Measurements from ENCODE around the gene NCKAP5.
"Not testable (repeated sequence)": the region's sequence is repeated elsewhere in the genome, so short reads cannot be mapped to it uniquely, and the experiment has no call there.

The NCKAP5 gene

DNA sequence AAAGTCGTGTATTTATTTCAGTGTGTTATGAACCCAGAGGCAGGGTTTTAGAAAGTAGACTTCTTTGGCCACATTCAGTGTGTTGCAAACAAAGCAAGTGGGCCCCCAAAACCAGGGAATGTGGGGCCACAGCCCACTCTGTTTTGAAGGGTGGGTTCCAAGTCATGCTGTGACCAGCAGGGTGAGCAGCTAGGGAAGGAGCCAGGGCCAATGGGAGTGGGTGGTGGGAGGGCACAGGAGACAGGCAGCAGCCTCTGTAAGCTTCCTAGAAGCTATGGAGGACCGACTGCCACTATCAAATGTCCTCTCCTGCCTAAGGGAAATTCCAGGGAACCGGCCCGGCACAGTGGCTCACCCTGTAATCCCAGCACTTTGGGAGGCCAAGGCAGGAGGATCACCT, 847.9 kb downstream of the NCKAP5 start:
- DNase-seq (ENCODE audit: low read depth): no peak
- TF ChIP-seq, protein P1, sequence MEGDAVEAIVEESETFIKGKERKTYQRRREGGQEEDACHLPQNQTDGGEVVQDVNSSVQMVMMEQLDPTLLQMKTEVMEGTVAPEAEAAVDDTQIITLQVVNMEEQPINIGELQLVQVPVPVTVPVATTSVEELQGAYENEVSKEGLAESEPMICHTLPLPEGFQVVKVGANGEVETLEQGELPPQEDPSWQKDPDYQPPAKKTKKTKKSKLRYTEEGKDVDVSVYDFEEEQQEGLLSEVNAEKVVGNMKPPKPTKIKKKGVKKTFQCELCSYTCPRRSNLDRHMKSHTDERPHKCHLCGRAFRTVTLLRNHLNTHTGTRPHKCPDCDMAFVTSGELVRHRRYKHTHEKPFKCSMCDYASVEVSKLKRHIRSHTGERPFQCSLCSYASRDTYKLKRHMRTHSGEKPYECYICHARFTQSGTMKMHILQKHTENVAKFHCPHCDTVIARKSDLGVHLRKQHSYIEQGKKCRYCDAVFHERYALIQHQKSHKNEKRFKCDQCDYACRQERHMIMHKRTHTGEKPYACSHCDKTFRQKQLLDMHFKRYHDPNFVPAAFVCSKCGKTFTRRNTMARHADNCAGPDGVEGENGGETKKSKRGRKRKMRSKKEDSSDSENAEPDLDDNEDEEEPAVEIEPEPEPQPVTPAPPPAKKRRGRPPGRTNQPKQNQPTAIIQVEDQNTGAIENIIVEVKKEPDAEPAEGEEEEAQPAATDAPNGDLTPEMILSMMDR (IDR thresholded peaks at IDR 0.05; ENCODE audit: control insufficient read depth, extremely low read depth, insufficient read depth): no peak

DNA sequence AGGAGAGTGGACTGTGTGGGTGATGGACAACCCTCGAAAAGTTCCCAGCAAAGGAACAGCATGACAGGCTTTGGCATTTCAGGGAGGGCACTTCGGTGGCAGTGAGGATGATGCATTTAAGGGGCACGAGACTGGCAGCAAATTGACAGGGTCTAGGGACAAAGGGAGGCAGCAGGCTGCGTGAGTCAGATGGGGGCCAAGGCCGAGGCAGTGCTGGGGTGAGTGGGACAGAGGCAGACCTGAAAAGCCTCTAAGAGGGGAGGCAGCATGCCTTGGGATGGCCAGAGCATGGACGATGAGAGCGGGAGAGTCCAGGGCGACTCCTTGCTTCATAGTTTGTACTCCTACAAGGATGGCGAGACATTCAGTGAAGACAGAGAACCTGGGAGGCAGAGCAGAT, 848.8 kb downstream of the NCKAP5 start:
- TF ChIP-seq, protein P1 (IDR thresholded peaks at IDR 0.05; ENCODE audit: control insufficient read depth, extremely low read depth, insufficient read depth): no peak
- DNase-seq (ENCODE audit: low read depth): no peak
- no peak overlapping the region for H3K4me3 ChIP-seq (ENCODE audit: low read depth, low read length)

More for the DNA sequence above, 847.9 kb downstream of the NCKAP5 start:
- H3K4me3 ChIP-seq (ENCODE audit: low read depth, low read length): no peak overlapping the region

DNA sequence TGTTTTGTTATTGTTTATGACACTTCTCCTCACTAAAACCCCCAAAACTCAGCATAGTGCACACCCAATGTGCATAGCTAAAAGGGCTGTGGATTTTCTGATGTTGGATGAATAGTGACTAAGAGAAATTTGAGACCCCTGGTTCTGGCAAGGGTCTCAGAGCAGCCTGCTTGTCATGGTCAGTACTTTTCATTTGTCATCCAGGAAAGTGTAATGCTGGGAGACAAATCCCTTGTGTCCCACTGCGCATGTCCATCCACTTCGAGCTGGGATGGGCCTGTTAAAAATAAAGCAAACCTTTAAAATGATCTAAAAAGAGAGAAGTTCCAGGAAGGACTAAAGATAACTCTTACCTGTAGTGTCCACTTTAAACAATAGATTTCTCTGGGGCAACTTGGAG, 851.3 kb downstream of the NCKAP5 start:
- no peak for DNase-seq (ENCODE audit: low read depth)
- no peak overlapping the region for H3K4me3 ChIP-seq (ENCODE audit: low read depth, low read length)
- TF ChIP-seq, protein P1 (IDR thresholded peaks at IDR 0.05; ENCODE audit: control insufficient read depth, extremely low read depth, insufficient read depth): no peak

DNA sequence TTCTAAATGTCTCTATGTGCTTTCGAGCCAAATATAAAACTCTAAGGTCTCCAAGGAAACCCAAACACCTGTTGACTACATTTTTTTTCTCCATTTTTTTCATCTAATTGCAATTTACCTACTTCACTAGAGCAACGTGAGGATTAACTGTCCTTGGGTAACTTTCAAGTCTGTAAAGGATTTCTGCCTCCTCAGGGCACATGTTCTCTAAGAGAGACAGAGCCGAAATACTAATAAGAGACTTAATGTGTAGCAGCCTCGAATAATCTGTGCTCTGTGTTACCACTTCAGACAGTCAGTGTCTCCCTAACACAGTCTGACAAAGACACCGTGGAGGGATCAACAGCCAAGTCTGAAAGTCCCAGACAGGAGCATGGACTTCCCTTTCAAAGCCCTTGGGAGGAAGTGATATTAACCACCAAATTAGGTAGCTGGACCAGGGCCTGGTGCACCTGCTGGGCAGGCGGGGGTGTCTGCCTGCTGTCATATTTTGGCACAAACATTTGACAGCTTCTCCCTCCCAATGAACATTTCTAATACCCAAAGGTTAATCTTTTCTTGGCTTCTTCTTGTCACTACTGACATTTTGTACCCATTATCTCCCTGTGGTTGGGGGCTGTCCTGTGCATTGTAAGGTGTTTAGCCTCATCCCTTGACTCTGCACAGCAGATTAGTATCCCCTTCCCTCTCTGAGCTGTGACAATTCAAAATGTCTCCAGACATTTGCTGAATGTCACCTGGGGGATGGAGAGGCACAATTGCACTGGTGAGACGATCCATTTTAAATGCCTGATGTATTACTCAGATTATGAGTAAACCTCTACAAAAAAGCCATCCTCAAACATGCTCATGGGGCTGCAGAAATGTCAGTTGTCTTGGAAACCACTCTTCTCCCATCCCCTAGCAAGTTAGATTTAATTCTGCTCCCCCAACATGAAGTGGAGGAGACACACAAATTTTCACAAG, 852.6 kb downstream of the NCKAP5 start:
- TF ChIP-seq, protein P1 (IDR thresholded peaks at IDR 0.05; ENCODE audit: control insufficient read depth, extremely low read depth, insufficient read depth): no peak
- no peak for DNase-seq (ENCODE audit: low read depth)
- H3K4me3 ChIP-seq (ENCODE audit: low read depth, low read length): no peak overlapping the region

DNA sequence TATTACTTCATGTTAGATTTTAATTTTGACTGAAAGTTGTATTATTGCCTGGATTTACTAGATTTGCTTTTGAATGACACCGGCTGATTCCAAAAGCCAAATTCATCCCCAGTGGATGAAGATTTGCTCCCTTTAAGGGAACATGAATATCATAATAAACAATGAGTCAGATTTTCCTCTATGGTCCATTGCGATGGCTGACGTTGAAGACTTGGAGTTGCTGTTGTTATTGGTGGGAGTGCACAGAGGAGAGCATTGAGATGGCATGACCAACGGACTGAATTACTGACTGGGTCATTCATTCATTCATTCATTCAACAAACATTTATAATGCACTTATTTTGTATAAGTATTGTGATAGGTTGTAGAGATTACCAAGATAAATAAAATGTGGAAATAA, 864.9 kb downstream of the NCKAP5 start:
- no peak overlapping the region for H3K4me3 ChIP-seq (ENCODE audit: low read depth, low read length)
- DNase-seq (ENCODE audit: low read depth): no peak
- TF ChIP-seq, protein P1 (IDR thresholded peaks at IDR 0.05; ENCODE audit: control insufficient read depth, extremely low read depth, insufficient read depth): no peak

DNA sequence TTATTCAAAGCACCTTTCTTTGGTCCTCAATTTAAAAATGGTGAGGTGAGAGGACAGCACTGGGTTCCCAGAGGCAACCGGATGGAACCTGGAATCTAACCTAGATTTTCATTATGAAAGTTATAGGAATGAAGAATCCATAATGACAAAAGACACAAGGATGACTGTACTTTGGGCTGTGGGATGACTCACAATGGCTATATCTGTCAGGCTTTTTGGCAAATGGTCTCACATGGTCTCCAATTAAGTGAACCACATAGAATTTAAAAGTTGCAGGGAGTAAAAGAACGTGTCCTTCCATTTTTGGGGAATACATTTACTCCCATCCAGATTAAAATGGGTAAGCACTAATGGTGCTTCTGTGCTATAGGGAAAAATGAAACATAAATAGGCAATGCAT, 866.5 kb downstream of the NCKAP5 start:
- TF ChIP-seq, protein P1 (IDR thresholded peaks at IDR 0.05; ENCODE audit: control insufficient read depth, extremely low read depth, insufficient read depth): no peak
- no peak overlapping the region for H3K4me3 ChIP-seq (ENCODE audit: low read depth, low read length)
- no peak for DNase-seq (ENCODE audit: low read depth)

DNA sequence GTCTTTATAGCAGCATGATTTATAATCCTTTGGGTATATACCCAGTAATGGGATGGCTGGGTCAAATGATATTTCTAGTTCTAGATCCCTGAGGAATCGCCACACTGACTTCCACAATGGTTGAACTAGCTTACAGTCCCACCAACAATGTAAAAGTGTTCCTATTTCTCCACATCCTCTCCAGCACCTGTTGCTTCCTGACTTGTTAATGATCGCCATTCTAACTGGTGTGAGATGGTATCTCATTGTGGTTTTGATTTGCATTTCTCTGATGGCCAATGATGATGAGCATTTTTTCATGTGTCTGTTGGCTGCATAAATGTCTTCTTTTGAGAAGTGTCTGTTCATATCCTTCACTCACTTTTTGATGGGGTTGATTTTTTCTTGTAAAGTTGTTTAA, 868.5 kb downstream of the NCKAP5 start:
- not testable (repeated sequence) for H3K4me3 ChIP-seq (ENCODE audit: low read depth, low read length); DNase-seq (ENCODE audit: low read depth)

DNA sequence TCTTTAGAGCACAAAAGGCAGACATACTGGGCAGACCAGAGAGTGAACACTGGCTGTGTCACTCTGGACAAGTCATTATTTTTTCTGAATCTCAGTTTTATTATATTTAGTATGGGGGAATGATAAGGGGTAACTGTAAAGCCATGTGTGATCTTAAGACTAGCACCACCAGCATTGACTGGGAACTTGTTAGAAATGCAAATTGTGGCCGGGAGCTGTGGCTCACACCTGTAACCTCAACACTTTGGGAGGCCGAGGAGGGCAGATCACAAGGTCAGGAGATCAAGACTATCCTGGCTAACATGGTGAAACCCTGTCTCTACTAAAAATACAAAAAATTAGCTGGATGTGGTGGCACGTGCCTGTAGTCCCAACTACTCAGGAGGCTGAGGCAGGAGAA, 869.9 kb downstream of the NCKAP5 start:
- DNase-seq (ENCODE audit: low read depth): not testable (repeated sequence)

More for the DNA sequence above, 869.9 kb downstream of the NCKAP5 start:
- not testable (repeated sequence) for H3K4me3 ChIP-seq (ENCODE audit: low read depth, low read length)

All from LNCaP clone FGC (cell line).